HG02642 (cell line): ENCODE results near the gene KRTAP5-3.
"Not testable (repeated sequence)": the region's sequence is repeated elsewhere in the genome, so short reads cannot be mapped to it uniquely, and the experiment has no call there.

Experiments
- ATAC-seq: cut with Tn5 transposase; IDR thresholded peaks from one replicate; pipeline ENCODE4 v1.9.1; 2021; ENCODE audit warnings: mild to moderate bottlenecking; ENCODE audit not compliant: unreplicated experiment, poor library complexity

KRTAP5-3 gene

GRCh38 chr11:1624621-1625020 is 16.4 kb upstream of the KRTAP5-3 start:
- no peak for ATAC-seq

GRCh38 chr11:1623716-1624115 is 15.5 kb upstream of the KRTAP5-3 start:
- no peak for ATAC-seq

GRCh38 chr11:1622086-1622485 is 13.8 kb upstream of the KRTAP5-3 start, which contains the start of gene KRTAP5-4:
TSS of gene KRTAP5-4 (minus strand) at chr11:1622138. CDS start at chr11:1622093, 45 bp downstream.
- ATAC-seq: no peak

- no peak for ATAC-seq
Observed at GRCh38 chr11:1619449-1619848, 11.2 kb upstream of the KRTAP5-3 start.

- ATAC-seq: no peak
Observed at GRCh38 chr11:1618231-1618630, 10.0 kb upstream of the KRTAP5-3 start.

- not testable (repeated sequence) for ATAC-seq
Observed at GRCh38 chr11:1607901-1608300, 362 bp downstream of the KRTAP5-3 start.

GRCh38 chr11:1607156-1607845 is 962 bp downstream of the KRTAP5-3 start:
- not testable (repeated sequence) for ATAC-seq

GRCh38 chr11:1605923-1606322 is 2.3 kb downstream of the KRTAP5-3 start:
- ATAC-seq: peak; percentile 78

GRCh38 chr11:1604711-1605110 is 3.6 kb downstream of the KRTAP5-3 start:
- ATAC-seq: no peak

GRCh38 chr11:1604181-1604580 is 4.1 kb downstream of the KRTAP5-3 start:
- no peak for ATAC-seq

- no peak for ATAC-seq
Observed at GRCh38 chr11:1603629-1604028, 4.6 kb downstream of the KRTAP5-3 start.

GRCh38 chr11:1601663-1602062 is 6.6 kb downstream of the KRTAP5-3 start:
- ATAC-seq: not testable (repeated sequence)

- no peak for ATAC-seq
Observed at GRCh38 chr11:1600626-1601025, 7.6 kb downstream of the KRTAP5-3 start.

- ATAC-seq: no peak
Observed at GRCh38 chr11:1598816-1599215, 9.4 kb downstream of the KRTAP5-3 start.

- not testable (repeated sequence) for ATAC-seq
Observed at GRCh38 chr11:1598406-1598805, 9.9 kb downstream of the KRTAP5-3 start.

- no peak for ATAC-seq
Observed at GRCh38 chr11:1597994-1598380, 10.3 kb downstream of the KRTAP5-3 start, which contains the start of gene KRTAP5-2. TSS of gene KRTAP5-2 (minus strand) at chr11:1598294. CDS start at chr11:1598250, 44 bp downstream.

GRCh38 chr11:1597331-1597993 is 10.8 kb downstream of the KRTAP5-3 start:
- no peak for ATAC-seq

- not testable (repeated sequence) for ATAC-seq
Observed at GRCh38 chr11:1596576-1597121, 11.6 kb downstream of the KRTAP5-3 start.

GRCh38 chr11:1595994-1596575 is 12.2 kb downstream of the KRTAP5-3 start:
- ATAC-seq: not testable (repeated sequence)

- no peak for ATAC-seq
Observed at GRCh38 chr11:1592628-1593027, 15.6 kb downstream of the KRTAP5-3 start.

- ATAC-seq: no peak
Observed at GRCh38 chr11:1589996-1590395, 18.3 kb downstream of the KRTAP5-3 start.
